Activated CD8-positive, alpha-beta memory T cell treated with anti-CD3 and anti-CD28 coated beads for 4 hours (primary cell): ENCODE data around the gene TMEM158.
A peak's percentile ranks its signal among the peaks of the same experiment; 100 is the strongest.

Experiments
- DNase-seq, 2 donors: peaks; one replicate each; pipeline ENCODE4 v3.0.0-alpha.2; 2020; ENCODE audit warnings: low read depth in 2 of 2

TMEM158 gene

GRCh38 chr3:45226206-45226915, at the start of gene TMEM158:
Gene TMEM158 (minus strand): TSS chr3:45226287. CDS start chr3:45226027, 260 bp downstream.
- peak; percentile 54 to 64 for DNase-seq

- DNase-seq: no peak
Measured at GRCh38 chr3:45275006-45275704, 49.1 kb upstream of the TMEM158 start.

GRCh38 chr3:45273681-45274515, 47.8 kb upstream of the TMEM158 start:
- DNase-seq: no peak

DNA sequence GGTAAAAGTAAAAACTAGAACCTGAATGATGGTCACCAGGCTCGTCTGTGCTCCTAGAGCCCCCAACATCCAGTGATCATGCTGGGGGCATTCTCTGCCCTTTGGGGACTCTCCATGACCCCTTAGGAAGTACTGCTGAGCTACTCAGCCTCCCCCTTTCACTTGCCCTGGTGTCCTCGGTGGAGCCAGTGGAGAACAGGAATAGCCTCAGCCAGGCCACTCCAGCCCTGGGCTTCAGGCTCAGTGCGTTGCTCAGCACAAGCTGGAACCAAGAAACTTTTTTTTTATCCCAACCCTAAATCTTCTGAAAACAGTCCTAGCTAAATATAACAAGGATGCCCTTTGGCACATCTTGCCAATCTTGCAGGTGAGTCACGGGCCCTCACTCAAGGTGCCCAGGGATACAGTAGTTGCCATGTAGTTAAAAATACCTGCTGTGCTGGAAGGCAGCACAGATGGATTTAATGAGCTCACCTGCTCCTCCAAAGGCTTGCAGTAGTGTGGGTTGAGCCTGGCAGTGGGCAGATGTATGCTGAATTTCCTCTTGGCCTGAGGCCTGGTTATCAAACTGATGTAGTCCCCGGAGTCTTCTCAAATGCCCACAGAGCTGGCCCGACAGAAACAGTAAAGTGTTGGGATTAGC, 46.9 kb upstream of the TMEM158 start:
- DNase-seq: no peak

DNA sequence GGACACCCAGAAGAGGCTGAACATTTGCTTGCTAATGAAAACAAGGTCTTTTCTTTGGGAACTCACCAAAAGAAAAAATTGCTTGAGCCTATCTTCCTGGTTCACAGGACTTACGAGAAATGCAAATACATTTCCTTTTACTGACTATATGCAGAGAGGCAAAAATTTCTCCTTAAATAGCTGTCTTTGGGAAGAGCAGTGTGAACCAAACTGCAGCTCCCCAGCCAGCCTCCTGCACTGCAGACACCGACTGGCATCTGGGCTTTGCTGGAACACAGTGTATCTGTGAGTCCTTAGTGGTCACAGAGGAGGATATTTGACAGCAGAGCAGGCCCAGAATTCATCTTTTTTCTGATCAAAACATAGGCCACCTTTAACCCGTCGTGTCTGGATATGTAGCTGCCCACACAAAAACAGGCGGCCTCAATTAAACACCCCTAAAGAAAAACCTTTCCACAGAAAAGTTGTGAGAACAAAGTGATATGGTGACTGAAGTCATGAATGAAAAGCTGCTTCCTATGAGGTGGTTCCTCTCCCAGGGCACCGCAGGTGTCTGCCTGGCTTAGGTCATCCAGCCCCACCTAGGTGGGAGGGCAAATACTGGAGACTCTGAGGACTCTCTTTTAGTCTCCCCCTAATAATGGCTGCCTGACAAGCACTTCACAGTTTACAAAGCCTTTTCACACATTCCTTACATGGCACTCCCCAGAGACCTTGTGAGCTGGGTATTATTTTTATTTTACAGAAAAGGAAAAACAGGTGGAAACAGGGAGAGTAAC, 46.1 kb upstream of the TMEM158 start:
- no peak for DNase-seq

- DNase-seq: no peak
Measured at GRCh38 chr3:45269952-45270351, 43.9 kb upstream of the TMEM158 start.

DNA sequence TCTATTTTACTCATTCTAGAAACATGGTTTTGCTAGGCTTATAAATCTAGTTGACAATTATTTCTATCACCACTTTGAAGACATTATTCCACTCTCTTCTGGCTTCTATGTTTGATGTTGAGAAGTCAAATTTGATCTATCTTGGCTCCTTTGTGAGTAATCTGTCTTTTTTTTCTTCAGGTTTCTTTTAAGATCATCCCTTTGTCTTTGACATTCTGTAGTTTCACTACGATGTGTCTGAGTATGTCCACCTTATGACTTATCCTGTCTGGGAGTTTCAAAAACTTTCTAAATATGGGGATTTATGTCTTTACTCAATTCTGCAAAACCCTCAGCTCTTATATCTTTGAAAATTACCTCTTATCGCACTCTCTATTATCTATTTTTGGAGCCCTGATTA, 41.0 kb upstream of the TMEM158 start:
- no peak for DNase-seq

DNA sequence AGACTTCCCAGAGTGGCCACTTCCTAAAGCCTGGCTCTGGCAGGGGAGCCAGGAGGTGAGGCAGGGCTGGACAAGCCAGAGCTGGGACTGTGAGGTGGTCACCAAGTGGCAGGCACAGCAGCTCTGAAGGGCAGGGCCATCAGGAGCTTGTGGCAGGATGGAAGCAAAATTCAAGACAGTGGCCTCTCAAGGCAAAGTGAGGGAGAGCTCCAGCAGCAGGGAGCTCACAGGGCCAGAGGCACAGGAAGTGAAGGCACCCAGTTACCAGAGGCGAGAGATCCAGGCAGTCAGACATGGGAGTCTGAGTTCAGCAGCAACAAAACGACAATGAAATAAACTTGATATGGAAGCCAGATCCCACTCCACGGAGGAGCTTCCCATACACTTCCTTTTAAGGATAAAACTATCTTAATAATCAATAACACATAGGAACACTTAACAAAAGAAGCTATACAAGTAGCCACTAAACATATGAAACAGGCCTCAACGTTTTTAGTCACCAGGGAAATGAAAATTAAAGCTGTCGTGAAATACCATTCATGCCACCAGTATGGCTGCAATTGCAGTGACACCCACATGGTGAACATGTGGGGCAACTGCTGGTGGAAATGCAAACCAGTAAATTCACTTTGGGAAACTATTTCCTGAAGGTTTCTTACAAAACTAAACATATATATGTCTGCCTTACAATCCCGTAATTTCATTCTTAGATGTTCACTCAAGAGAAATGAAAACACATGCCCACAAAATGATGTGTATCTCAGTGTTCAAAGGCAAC, 35.4 kb upstream of the TMEM158 start:
- DNase-seq: no peak

- DNase-seq: no peak
Measured at GRCh38 chr3:45259133-45259532, 33.0 kb upstream of the TMEM158 start.

- DNase-seq: no peak
Measured at GRCh38 chr3:45258317-45258716, 32.2 kb upstream of the TMEM158 start.

DNA sequence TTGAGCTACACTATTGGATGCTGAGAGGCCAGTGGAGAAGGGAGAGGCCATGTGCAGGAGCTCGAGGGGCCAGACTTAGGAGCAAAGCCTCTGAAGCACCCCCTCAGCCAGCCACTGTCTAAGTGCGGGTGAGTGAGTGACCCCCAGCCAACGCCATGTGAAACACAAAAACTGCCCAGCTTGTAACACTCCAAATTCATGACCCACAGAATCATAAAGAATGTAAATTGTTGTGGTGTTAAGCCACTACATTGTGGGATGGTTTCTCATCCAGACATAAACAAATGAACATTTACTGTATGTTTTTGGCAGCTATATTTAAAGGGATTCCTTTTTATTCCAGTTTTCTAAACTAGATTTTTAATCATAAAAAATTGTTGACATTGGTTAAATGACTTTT, 27.2 kb upstream of the TMEM158 start:
- DNase-seq: no peak

GRCh38 chr3:45252826-45253225, 26.7 kb upstream of the TMEM158 start:
- no peak for DNase-seq

DNA sequence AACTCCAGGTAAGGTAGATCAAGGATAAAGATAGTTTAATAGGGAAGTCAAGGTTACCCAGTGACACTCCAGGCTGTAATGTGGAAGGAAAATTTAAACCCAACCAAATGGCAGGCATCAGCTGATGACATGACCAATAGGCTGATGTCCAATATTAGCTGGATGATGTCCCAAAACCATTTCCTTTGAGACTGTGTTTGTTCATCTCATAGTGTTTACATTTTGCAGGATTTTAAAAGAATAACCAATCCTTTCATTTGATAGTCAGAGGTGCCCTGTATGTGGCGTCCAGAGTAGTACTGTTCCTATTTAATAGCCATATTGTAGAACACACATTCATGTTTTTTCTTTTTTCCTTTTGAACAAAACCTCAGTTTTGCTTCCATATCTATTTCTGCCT, 23.3 kb upstream of the TMEM158 start:
- no peak for DNase-seq

- DNase-seq: no peak
Measured at GRCh38 chr3:45246241-45246640, 20.2 kb upstream of the TMEM158 start.

DNA sequence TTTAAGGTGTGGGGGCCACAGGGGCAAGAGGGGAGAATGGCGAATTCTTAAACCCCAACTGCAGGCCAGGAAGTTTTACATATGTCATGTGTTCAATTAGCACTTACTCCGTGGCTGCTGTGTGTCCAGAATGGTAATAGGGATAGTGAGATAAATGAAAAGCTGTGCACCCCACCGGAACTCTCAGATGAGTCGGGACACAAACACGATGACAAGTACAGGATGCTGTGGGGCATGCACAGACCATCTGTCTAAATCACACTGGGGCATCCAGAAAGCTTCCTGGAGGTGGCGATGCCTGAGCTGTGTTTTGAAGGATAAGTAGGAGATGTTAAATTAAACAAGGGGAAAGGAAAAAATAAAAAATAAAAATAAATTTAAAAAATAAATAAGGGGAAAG, 18.3 kb upstream of the TMEM158 start:
- DNase-seq: no peak

DNA sequence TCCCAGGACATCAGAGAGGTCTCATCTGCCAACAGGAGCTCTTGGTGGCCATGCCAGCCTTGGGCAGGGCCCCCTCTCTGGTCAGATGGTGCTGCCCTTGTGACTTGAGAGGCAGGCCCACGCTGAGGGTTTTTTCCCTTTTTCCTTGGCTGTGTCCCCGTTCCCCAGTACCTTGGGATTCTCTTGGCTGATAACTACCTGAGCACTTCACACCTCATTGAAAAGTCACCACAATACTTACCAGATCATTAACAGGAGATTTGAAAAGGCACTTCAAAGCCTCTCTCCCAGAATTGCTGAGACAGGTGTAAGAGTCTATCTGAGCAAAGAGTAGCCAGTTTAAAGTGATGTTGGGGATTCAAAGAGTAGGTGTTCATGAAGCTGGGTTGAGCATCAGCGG, 15.1 kb upstream of the TMEM158 start:
- no peak for DNase-seq

- DNase-seq: no peak
Measured at GRCh38 chr3:45240292-45240691, 14.2 kb upstream of the TMEM158 start.

- no peak for DNase-seq
Measured at GRCh38 chr3:45239254-45239653, 13.2 kb upstream of the TMEM158 start.

DNA sequence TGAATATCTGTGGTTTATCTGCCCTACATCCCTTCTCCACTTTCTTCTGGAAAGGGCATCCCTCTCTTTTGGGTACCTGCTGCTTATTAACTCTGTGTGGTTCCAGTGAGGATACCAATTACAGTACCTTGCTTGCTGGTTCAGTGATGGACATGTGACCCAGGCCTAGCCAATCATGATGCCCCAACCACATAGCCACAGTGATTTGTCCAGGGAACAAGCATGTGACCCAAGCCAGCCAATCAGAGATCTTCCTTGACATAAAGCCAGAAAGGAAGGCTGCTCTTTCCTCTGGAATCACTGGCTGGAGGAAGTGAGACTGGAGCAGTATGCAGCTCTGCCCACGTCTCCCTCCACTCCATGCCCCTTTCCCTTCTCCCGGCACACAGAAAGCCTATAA, 10.9 kb upstream of the TMEM158 start:
- DNase-seq: no peak

DNA sequence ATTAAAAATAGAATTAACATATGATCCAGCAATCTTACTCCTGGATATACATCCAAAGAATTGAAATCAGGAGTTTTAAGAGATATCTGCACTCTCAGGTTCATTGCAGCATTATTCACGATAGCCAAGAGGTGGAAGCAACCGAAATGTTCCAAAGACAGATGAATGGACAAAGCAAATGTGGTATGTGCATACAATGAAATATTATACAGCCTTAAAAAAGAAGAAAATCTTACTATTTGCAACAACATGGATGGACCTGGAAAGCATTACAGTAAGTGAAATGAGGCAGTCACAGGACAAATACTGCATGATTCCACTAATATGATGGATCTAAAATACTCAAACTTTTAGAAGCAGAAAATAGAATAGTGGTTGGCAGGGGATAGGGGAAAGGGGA, 9.3 kb upstream of the TMEM158 start:
- DNase-seq: no peak

- DNase-seq: no peak
Measured at GRCh38 chr3:45234250-45234649, 8.2 kb upstream of the TMEM158 start.
